GM18907 (cell line): ENCODE results near the gene ADTRP.
"Not testable (repeated sequence)": the region's sequence is repeated elsewhere in the genome, so short reads cannot be mapped to it uniquely, and the experiment has no call there.

ENCODE experiments used
- ATAC-seq: cut with Tn5 transposase; IDR thresholded peaks from one replicate; pipeline ENCODE4 v1.9.1; 2021; ENCODE audit warnings: mild to moderate bottlenecking, moderate library complexity; ENCODE audit not compliant: unreplicated experiment

The ADTRP gene

DNA sequence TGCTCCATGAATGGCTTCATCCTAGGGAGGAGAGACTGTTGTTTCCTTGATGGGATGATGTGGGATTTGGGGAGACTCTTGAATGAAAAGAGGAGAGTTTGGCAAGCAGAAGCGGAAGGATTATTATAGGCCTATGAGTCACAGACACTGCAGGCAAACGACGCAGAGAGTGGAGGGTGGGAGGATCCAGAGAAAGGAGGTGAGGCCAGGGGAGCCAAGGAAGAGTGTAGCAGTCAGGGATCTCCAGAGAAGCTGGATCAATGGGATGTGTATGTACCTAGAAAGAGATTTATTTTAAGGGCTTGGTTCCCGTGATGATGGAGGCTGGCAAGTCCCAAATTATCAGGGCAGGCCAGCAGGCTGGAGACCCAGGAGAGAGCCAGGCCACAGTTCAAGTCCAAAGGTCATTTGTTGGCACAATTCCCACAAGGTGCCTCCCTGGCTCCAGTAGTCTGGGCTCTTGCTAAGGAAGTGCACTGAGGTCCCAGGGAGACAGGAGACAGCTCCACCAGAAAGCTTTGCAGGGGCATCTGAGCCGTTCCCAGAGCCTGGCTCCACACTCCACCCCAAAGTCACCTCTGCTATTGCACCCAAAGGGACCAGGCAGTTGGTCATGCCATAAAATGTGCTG lies 76.0 kb downstream of the ADTRP start:
- ATAC-seq: no peak

DNA sequence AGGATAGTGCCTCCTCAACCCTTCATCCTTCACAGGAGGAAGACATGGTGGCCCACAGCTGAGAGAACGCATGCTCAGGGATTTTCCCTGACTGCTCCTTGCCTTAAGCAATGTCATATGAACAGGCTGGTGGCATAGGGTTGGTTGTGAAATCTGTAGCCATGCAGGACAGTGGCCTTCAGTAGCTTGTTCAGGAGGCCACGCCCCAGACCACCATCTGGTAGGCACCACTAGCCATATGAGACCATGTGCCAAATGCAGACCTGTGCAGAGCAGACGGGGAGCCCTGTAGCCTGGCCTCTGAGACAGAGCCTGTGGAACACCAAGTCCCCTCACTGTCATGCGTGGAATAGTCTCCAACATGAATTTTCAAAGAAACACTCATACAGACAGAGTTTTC lies 76.5 kb downstream of the ADTRP start:
- ATAC-seq: no peak

DNA sequence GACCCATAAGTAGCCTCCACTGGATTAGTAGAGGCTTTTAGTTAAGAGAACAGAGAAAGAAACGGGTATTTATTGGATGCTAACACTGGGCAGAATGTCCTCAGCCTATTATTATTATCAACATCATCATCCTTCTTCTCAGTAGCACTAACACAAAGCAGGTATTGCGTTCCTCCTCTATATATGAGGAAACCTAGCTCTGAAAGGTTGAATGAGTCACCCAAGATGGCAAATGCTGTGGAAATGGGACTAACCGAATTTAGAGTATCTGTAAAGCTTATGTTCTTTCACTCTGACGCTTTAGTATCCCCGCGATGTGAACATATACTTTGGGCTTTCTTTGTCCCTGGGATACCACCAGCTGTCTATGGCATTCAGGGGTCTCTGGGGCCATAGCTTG lies 77.0 kb downstream of the ADTRP start:
- ATAC-seq: no peak

DNA sequence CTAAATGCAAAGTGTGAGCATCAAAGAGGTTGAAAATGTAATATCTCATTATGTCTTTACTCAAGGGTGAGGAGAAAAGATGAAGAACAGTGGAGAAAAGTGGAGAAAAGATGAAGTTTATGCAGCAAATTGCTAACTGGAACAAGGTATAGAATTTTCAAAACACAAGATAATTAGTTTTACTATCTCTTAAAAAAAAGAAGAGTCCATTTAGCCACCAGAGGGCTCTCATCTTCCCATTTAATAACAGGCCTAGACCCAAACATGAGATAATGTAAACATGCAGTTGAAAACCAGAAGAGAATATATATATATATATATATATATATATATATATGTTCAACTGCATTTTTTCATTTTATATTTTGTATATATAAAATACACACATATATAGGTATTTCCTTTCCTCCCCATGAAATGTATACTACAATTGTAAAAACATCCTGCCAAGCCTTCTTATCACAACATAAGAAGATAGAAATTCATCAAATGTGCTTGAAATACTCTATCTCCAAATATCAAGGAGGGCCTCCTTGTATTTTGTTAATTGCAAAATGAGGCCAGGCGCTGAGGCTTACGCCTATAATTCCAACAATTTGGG lies 78.4 kb downstream of the ADTRP start:
- ATAC-seq: no peak

DNA sequence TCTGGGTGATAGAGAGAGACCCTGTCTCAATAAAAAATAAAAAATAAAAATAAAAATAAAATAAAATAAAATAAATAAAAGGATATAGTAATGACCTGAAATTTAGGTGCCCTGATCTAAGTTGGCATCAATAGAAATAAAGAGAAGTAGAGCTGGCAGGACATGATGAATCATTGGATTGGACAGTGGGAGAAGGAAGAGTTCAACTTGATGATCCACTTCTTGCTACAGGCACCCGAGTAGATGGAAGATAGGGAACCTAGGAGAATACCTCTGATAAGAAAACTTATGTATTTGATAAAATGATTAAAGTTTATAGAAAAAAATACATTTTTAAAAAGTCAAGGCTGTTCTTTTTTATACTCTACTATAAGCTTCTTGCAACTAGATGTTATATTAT lies 79.0 kb downstream of the ADTRP start:
- ATAC-seq: no peak

DNA sequence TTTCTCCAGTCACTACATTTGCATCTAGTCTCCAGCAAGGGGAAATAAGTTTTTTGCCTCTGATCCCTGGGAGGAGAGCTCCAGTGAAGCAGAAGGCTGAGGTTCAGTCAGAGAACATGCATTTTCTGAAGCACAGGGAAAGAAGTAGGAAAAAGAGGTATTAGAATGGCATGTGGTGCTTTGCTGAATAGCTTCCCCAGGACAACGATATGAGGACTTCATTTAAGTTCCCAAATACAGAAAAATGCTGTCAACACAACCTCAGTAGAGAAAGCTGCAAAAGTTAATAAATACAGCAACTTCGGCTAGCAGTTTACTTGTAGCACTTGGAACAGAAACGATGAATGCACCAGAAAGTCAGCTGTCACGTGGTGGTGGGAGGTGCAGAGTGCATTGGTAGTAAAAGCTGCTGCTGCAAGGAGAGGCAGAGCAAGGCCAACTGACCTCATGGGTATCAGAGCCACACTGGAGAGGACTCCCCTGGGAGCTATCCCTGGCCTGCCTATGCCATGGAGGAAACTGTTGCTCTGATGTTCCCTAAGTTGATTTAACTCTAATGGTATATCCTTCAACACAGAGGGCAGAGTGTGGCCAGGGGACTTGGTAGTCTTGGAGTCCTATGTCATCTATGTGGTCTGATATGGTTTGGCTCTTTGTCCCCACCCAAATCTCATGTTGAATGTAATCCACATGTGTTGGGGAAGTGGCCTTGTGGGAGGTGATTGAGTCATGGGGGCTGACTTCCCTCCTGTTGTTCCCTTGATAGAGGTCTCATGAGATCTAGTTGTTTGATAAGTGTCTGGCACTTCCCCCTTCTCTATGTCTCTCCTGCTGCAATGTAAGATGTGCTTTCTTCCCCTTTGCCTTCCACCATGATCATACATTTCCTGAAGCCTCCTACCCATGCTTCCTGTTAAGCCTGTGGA lies 85.9 kb downstream of the ADTRP start:
- ATAC-seq: no peak

DNA sequence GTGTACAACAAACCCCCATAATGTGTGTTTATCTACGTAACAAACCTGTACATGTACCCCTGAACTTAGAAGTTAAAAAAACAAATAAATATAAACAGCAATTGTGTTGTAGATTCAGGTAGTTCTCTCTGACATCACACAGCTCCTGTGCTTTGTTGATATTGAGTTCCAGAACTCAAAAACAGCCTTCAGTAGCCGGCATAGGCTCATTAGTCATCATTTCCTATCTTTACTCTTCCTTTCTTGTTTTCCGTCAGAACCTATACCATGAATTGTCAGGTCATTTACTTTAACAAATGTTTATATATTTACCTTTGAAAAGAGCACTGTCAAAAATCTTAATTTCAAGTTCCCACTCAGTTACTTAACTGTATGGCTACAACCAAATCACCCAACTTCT lies 88.8 kb downstream of the ADTRP start:
- ATAC-seq: no peak

DNA sequence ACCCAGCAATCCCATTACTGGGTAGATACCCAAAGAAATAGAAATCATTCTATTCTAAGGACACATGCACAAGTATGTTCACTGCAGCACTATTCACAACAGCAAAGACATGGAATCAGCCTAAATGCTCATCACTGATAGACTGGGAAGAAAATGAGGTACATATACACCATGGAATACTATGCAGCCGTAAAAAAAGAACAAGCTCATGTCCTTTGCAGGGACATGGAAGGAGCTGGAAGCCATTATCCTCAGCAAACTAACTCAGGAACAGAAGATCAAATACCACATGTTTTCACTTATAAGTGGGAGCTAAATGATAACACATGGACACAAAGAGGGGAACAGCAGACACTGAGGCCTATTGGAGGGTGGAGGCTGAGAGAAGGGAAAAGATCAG lies 89.2 kb downstream of the ADTRP start:
- not testable (repeated sequence) for ATAC-seq

DNA sequence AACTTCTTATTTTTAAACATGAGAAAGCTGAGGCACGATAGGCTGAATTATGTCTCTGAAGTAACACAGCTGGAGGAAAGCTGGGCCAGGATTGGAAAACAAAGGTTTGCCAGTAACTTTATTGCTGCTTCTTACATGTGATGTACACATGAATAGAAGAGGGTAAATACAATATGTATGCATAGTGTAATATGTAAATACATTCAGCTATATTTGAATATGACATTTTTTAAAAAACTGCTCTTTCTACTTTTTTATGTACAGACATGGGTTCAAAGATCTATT lies 90.2 kb downstream of the ADTRP start:
- ATAC-seq: no peak

DNA sequence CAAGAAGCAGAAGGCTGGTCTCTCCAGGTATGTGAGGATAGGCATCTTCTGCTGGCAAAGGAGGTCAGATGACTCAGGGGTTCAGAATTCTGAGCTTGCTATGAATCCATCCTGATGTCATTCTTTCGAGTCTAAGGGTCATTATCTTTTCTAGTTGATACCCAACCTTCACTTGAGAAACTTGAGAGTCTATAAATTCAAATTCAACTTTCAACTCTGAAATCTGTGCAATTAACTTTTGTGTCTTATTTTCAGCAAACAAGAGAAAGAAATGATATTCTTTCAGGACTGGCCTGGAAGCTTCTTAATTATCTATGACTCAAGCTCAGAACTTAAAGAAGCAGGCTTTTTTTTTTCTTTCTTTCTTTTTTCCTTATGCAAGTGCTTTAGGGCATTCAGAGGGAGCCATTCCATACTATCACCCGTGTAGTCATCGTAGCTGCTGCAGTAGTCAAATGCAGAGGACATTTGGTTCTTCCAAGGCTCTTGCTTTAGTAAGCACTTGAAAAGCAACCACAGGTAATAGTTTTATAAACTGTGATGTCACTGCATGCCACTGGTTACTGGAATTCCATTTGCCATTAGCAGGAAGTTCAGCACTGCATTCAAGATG lies 93.0 kb downstream of the ADTRP start:
- ATAC-seq: no peak

DNA sequence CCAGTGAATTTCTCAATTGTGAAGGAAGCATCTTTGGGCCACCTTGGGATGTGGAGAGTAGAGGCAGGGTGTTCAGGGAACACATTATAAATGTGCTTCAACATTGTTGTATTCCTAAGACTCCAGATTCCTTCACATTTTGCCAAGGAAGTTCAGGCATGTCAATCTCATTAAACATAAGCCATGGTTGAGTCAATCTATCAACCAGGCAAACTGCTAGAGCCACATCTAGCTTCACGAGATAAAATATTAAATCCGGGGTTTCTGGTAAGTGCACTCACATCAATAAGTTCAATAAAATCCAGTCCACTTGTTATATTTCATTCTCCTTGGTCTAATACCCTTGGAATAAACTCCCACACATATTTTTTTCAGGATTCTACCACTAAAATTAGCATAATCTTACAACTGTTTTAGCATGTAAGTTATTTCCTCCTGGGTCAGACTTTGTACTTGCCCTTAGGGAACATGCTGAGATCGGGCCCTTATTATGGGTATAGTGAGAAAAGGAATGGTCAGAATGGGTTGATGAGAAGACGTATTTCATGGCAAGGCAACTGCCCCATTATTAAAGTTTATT lies 93.6 kb downstream of the ADTRP start:
- ATAC-seq: no peak

DNA sequence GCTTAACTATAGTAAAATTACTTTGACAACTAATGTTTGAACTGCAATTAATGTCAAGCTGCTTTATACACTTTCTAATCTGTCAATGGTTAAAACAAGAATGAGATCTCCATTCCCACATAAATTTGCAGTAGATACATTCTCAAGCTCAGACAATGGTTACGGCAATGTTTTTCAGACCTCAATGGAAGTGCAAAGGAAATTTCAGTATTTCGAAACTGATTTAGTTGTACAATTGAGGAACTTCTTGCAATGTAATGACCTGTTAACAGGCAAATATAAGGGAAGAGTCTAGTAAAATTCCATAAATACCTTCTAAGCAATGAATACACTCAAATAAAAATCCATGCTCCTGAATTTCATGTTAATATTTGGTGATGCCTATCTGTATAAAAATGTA lies 94.7 kb downstream of the ADTRP start:
- no peak for ATAC-seq

DNA sequence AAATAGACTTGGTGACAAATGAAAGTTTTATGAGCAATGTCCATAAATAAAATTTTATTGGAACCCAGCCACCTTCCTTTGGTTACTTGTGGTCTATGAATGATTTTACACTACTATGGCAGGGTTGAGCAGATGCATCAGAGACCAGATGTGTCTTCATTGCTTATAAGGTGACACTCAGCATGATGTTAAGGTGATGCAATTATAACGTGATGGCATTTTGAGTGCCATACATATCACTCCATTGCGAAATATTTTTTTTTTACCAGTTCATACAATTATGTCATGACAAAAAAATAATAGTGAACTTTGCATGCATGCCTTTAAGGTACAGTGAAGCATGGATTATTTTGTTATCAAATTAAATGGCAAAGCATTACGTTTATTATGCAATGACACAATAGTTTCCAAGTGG lies 96.0 kb downstream of the ADTRP start:
- ATAC-seq: no peak

DNA sequence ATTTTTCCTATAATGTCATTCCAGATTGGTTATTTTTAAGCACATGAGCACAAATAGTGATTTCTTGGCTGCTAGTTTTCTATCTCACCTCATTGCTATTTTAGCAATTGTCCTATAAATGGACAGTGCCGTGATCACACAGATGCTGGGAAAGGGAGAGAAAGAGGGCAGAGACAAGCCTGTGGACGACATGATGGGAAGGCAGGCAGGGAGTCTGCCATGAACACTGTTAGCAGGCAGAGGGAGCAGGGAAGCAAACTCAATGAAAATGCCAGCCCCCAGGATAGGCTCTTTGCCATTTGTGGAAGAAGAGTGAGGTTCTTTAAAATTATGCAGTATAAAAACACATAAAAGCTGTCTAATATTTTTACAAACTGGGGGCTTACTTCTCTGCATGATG lies 96.8 kb downstream of the ADTRP start:
- ATAC-seq: no peak

DNA sequence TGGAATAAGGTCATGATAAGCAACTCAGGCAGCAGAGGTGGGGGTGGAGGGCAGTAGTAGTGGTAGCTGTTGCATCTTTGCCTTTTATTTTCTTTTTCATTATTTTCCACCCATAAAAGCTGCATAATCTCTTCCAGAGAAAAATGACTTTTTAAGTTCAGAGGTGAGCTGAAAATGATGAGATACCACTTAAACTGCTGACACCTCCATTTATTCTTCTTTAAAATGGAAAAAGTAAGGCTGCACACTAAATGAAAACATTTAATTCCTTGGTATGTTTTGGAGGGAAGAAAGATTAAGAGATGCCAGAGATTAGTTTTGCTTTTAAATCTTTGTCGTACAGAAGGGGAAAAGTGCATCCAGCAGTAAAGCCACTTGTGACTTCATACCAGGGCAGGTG lies 97.2 kb downstream of the ADTRP start:
- no peak for ATAC-seq

DNA sequence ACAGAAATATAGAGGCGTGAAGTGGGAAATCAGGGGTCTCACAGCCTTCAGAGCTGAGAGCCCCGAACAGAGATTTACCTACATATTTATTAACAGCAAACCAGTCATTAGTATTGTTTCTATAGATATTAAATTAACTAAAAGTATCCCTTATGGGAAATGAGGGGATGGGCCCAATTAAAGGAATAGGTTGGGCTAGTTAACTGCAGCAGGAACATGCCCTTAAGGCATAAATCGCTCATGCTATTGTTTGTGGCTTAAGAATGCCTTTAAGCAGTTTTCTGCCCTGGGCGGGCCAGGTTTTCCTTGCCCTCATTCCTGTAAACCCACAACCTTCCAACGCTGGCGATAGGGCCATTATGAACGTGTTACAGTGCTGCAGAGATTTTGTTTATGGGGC lies 98.1 kb downstream of the ADTRP start:
- ATAC-seq: not testable (repeated sequence)

DNA sequence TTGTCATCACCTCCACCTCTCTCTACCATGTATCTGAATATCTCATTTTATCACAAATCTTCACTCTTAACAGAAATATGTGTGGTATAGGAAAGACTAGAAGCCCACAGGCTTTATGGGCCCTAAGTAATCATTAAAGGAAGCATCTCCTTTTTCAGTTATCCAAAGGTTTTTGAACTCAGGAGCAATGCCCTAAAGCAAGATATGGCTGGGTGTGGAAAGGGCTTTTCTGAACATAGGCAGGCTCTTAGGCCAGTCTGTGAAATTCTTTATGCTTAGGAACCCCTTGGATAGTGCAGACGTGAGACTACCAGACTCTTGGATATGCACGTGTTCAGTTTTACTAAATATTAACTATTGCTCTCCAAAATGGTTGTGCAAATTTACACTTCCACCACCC lies 99.5 kb downstream of the ADTRP start:
- ATAC-seq: no peak

DNA sequence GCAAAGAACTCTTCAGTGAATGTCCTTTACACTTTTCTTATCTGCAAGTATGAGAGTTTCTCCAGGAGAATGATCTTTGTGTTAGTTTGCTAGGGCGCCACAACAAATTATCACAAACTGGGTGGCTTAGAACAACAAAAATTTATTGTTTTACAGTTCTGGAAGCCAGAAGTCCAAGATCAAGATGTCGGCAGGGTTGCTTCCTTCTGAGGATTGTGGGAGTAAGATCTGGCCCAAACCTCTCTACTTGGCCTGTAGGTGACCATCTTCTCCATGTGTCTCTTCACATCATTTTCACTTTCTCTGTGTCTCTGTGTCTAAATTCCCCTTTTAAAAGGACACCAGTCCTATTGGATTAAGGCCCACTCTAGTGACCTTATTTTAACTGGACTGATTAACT lies 103.0 kb downstream of the ADTRP start:
- ATAC-seq: no peak

DNA sequence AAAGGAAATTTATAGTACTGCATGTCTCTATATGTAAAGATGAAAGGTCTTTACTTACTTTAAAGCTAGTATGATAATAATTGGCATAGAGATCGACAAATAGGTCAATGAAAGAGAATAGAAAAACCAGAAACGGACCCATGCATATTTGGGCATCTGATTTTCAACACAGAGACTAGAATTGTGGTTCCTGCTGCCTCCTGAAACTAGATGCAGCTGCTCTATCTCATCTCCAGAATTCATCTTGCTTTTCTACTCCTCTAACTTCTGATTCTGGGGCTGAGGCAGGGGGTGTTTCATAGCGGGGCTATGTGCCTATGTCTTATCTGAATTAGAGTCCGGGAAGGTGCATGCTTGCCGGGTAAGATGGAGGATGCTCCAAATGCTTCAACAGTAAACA lies 105.9 kb downstream of the ADTRP start:
- ATAC-seq: no peak

DNA sequence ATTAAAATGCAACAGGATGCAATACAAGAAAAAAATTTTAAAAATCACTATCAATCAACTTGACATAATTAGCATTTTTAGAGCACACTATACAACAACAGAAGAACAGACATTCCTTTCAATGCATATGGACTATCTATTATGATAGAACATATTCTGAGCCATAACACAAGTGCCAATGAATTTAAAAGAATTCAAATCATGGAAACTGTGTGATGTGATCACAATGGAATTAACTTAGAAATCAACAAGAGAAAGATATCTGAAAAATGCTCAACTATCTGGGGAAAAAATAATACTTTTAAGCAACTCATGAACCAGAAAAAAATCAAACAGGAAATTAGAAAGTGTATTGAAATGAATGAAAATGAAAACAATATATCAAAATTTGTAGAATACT lies 106.3 kb downstream of the ADTRP start:
- no peak for ATAC-seq

DNA sequence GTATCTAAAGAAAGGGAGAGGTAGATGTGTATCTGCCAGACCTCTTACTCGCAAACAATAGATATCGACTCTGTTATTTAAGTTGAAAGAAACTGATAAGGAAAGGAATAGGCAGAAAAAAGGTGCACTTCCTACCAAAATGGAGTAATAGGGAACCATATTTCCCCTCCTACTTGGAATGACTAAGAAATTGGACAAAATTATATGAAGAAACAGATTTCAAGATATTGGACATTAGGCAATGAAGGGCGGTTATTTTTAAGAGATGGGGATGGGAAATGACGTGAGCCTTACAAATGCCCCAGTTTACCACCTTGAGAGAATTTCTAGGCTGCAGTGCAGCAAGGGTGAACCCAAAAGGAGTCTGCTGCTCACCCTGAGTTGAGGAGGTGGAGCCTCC lies 108.9 kb downstream of the ADTRP start:
- ATAC-seq: no peak

DNA sequence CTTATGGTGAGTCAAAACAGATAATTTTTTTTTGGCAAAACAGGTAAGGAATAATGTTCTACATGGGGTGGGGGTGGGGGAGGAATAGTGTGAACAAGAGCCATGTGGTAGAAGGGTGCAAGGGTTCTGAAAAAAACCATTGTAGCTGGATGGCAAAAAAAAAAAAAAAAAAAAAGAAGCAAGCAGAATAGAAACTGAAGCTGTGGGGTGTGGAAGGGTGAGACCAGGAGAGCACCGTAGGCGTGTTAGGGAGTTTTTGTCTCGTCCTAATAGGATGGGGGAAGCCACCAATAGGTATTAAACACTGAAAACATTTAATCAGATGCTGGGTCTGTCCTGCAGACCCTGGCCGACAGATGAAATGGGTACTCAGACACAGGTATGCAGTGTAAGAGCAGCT lies 110.1 kb downstream of the ADTRP start:
- ATAC-seq: no peak
